GM19438 (cell line): ENCODE measurements around the gene UBQLN1.

Experiments
- ATAC-seq: cut with Tn5 transposase; IDR thresholded peaks from one replicate; pipeline ENCODE4 v1.9.1; 2021; ENCODE audit warnings: low read depth; ENCODE audit not compliant: unreplicated experiment

UBQLN1 gene

GRCh38 chr9:83698976-83699585 is 8.7 kb downstream of the UBQLN1 start:
- peak; percentile 53 for ATAC-seq

- ATAC-seq: no peak
These were observed 16.3 kb downstream of the UBQLN1 start for GRCh38 chr9:83691492-83691891.

- ATAC-seq: no peak
These were observed 18.8 kb downstream of the UBQLN1 start for GRCh38 chr9:83688921-83689320.

GRCh38 chr9:83681490-83681889 is 26.3 kb downstream of the UBQLN1 start:
- no peak for ATAC-seq

- ATAC-seq: no peak
These were observed 27.5 kb downstream of the UBQLN1 start for GRCh38 chr9:83680233-83680632.

GRCh38 chr9:83677596-83677995 is 30.2 kb downstream of the UBQLN1 start:
- ATAC-seq: no peak

- ATAC-seq: no peak
These were observed 32.3 kb downstream of the UBQLN1 start for GRCh38 chr9:83675466-83675865.

- no peak for ATAC-seq
These were observed 36.3 kb downstream of the UBQLN1 start for GRCh38 chr9:83671451-83671850.

GRCh38 chr9:83670381-83670780 is 37.4 kb downstream of the UBQLN1 start:
- ATAC-seq: no peak

GRCh38 chr9:83669067-83669466 is 38.7 kb downstream of the UBQLN1 start:
- no peak for ATAC-seq

- peak; percentile 87 for ATAC-seq
These were observed 42.1 kb downstream of the UBQLN1 start for GRCh38 chr9:83665580-83666200.

GRCh38 chr9:83662933-83663332 is 44.8 kb downstream of the UBQLN1 start:
- ATAC-seq: no peak

GRCh38 chr9:83656952-83657351 is 50.8 kb downstream of the UBQLN1 start:
- ATAC-seq: no peak

GRCh38 chr9:83656032-83656680 is 51.6 kb downstream of the UBQLN1 start:
- ATAC-seq: no peak

GRCh38 chr9:83655433-83655832 is 52.3 kb downstream of the UBQLN1 start:
- ATAC-seq: no peak

GRCh38 chr9:83652433-83652832 is 55.3 kb downstream of the UBQLN1 start:
- ATAC-seq: no peak

GRCh38 chr9:83651558-83651957 is 56.2 kb downstream of the UBQLN1 start:
- ATAC-seq: no peak

GRCh38 chr9:83649515-83649914 is 58.2 kb downstream of the UBQLN1 start:
- no peak for ATAC-seq

- peak; percentile 55 for ATAC-seq
These were observed 58.7 kb downstream of the UBQLN1 start for GRCh38 chr9:83649080-83649479.

GRCh38 chr9:83646500-83647239 is 61.1 kb downstream of the UBQLN1 start:
- no peak for ATAC-seq

GRCh38 chr9:83642793-83643192 is 65.0 kb downstream of the UBQLN1 start:
- ATAC-seq: no peak
